GM10266 (cell line): ENCODE data around the gene MGAT5.

Experiments used
- DNase-seq: peaks from one replicate; pipeline ENCODE4 v3.0.0; 2012; ENCODE audit errors: extremely low spot score
- TF ChIP-seq, protein P1 (sequence below): IDR thresholded peaks from 2 replicates; pipeline ENCODE4 v1.5.1; 2012; ENCODE audit warnings: mild to moderate bottlenecking, low read depth; ENCODE audit not compliant: control insufficient read depth, insufficient read depth; ENCODE audit errors: missing control alignments

MGAT5 gene

DNA sequence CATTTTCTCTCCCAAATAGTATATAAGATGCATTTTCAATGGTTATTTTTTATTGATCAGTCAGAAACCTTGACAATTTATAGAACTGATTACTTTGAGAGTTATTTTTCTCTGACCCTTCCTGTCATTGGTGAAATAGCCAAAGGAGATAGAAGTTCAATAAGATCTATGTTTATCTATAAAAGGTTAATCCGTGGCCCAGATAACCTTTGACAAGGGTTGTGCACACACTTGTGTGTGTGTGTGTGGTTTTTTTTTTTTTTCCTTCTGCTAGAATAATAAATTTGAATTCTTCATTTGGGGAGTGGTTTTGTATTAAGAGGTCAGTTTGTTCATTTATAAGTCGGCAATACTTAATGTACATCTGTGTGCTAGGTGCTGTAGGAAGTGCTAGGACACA, 160.0 kb downstream of the MGAT5 start:
- DNase-seq: no peak
- TF ChIP-seq, protein P1, sequence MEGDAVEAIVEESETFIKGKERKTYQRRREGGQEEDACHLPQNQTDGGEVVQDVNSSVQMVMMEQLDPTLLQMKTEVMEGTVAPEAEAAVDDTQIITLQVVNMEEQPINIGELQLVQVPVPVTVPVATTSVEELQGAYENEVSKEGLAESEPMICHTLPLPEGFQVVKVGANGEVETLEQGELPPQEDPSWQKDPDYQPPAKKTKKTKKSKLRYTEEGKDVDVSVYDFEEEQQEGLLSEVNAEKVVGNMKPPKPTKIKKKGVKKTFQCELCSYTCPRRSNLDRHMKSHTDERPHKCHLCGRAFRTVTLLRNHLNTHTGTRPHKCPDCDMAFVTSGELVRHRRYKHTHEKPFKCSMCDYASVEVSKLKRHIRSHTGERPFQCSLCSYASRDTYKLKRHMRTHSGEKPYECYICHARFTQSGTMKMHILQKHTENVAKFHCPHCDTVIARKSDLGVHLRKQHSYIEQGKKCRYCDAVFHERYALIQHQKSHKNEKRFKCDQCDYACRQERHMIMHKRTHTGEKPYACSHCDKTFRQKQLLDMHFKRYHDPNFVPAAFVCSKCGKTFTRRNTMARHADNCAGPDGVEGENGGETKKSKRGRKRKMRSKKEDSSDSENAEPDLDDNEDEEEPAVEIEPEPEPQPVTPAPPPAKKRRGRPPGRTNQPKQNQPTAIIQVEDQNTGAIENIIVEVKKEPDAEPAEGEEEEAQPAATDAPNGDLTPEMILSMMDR: no peak

GRCh38 chr2:134416018-134416417, 162.1 kb downstream of the MGAT5 start:
- TF ChIP-seq, protein P1: no peak
- no peak for DNase-seq

- DNase-seq: no peak
- TF ChIP-seq, protein P1: no peak
These were observed 162.8 kb downstream of the MGAT5 start for GRCh38 chr2:134416637-134417036.

- no peak for DNase-seq
- TF ChIP-seq, protein P1: no peak
These were observed 164.2 kb downstream of the MGAT5 start for GRCh38 chr2:134417968-134418582.

- TF ChIP-seq, protein P1: no peak
- DNase-seq: no peak
These were observed 166.4 kb downstream of the MGAT5 start for GRCh38 chr2:134420259-134420658.

DNA sequence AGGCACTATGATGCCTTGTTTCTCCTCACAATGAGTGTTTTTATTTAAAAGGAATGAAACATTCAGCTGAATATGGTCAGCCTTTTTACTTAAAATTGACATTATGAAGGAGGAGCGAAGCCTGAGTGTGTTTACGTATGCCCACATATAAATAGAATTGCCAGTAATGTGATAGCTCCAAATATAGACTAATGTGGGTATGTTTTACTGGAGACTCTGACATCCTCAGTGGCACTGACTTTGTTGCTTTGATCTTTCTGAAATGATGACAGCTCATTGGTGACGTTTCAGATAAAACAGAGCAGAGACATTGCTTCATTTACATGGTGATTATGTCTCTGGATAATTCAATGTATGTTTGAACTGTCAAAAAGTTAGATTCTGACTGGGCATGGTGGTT, 167.0 kb downstream of the MGAT5 start:
- no peak for DNase-seq
- TF ChIP-seq, protein P1: no peak

DNA sequence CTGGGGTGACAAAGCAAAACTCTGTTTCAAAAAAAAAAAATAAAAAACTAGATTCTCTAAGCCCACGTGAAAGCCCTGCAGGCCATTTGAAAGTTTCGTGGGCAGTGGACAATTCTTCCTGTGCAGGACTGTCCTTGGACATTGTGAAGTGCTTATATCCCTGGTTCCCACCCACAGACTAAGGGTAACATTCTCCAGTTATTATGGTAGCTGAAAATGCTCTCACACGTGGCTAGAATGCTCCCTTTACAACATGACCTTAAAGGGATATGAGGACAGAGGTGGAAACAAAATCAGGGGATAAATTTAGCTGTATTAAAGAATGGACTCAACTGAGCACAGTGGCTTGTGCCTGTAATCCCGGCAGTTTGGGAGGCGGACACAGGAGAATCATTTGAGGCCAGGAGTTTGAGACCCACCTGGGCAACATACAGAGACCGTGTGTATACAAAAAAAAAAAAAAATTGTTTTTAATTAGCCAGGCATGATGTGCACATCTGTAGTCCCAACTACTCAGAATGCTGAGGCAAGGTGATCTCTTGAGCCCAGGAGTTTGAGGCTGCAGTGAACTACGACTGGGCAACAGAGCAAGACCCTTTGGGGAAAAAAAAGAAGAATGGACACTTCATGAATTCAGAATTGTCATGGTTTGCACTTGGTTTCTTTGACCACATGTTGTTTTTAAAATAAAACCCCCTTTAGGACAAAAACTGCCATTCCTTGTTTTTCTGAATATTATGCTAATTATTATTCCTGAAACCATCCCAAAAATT, 167.9 kb downstream of the MGAT5 start:
- TF ChIP-seq, protein P1: no peak
- DNase-seq: no peak
